ENCODE results near the gene HYOU1.
"Not testable (repeated sequence)": the region's sequence is repeated elsewhere in the genome, so short reads cannot be mapped to it uniquely, and the experiment has no call there.

Gene HYOU1, protein sequence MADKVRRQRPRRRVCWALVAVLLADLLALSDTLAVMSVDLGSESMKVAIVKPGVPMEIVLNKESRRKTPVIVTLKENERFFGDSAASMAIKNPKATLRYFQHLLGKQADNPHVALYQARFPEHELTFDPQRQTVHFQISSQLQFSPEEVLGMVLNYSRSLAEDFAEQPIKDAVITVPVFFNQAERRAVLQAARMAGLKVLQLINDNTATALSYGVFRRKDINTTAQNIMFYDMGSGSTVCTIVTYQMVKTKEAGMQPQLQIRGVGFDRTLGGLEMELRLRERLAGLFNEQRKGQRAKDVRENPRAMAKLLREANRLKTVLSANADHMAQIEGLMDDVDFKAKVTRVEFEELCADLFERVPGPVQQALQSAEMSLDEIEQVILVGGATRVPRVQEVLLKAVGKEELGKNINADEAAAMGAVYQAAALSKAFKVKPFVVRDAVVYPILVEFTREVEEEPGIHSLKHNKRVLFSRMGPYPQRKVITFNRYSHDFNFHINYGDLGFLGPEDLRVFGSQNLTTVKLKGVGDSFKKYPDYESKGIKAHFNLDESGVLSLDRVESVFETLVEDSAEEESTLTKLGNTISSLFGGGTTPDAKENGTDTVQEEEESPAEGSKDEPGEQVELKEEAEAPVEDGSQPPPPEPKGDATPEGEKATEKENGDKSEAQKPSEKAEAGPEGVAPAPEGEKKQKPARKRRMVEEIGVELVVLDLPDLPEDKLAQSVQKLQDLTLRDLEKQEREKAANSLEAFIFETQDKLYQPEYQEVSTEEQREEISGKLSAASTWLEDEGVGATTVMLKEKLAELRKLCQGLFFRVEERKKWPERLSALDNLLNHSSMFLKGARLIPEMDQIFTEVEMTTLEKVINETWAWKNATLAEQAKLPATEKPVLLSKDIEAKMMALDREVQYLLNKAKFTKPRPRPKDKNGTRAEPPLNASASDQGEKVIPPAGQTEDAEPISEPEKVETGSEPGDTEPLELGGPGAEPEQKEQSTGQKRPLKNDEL

GRCh38 chr11:119057000-119057769 lies at the start of gene HYOU1:
Gene HYOU1 (minus strand): TSS chr11:119057205. CDS start chr11:119056160, 1,045 bp downstream.
- peak; percentile 78 to 99 (median 95) for DNase-seq

DNA sequence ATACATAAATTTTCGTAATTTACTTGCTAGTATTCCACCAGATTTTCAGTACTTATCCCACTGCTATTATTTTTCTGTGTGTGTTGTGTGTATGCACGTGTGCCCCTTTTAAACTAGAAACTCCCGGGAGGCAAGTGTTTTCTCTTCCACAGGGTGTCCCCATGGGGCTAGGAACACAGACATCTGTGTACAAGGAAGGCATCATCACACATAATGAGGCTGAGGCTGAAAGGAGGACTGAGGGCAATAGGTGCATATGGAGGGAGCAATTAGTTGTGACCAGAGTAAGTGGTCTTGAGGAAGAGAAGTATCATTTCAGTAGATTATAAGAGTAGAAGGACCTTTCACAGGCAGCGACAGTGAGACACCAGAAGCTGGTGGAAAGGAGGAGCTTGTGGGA lies 46.8 kb upstream of the HYOU1 start:
- peak in 1 of 51 donors; percentile 13 for DNase-seq

DNA sequence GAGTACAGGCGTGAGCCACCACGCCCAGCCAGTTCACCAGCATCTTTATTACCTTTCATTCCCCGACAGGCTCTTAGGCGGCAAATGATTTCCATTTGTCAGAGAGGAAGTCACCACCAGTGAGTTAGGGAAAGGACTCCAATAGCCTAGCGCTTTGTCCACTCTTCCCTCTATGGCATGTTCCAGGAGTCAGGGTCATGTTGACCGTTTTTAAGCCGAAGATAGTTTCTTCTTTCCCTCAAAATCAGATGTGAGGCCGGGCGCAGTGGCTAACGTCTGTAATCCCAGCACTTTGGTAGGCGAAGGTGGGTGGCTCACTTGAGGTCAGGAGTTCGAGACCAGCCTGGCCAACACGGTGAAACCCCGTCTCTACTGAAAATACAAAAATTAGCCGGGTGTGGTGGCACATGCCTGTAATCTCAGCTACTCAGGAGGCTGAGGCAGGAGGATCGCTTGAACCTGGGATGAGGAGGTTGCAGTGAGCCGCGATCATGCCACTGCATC lies 46.2 kb upstream of the HYOU1 start:
- not testable (repeated sequence) for DNase-seq

GRCh38 chr11:119101759-119102423 lies 44.9 kb upstream of the HYOU1 start, which contains the start of gene DPAGT1:
Gene DPAGT1 (minus strand): TSS chr11:119101853. CDS start chr11:119101655, 198 bp downstream.
- DNase-seq = peak; percentile 56 to 98 (median 83)

DNA sequence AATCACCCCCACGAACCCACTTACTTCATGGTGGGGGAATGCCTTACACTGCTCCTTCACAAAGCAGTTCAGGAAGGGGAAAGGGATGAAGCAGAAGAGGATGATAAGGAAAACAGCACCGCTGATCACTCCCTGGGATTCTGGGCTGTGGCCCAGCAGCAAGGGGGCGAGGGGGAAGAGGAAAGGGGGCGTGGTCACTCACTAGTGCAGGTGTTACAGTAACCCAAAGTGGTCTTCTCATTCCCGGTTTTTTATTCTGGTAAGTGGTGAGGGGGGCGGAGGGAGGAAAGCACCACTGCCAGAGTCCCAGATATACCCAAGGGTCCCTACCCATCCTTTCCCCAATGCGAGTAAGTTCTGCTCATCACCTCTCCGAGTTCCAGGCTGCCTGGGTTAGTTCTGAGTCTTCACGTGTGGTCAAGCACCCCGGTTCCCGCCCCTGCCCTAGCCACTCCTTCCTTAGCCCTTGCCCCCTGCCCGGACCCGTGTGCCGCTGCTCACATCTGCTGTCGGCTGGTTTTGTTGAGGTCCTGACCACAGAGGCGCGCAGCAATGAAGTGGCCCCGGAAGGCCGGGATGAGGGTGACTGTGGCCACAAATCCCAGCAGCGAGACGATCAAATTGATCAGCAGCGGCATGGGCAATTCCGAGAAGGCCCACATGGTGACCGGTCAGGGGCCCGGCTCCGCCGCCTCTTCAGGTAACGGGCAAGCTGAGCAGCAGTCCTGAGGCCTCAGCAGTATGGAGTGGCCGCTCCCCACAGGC lies 44.2 kb upstream of the HYOU1 start:
- no peak for DNase-seq

GRCh38 chr11:119100246-119100970 lies 43.4 kb upstream of the HYOU1 start:
- peak in 1 of 51 donors; percentile 28 for DNase-seq

- DNase-seq = no peak
Measured at GRCh38 chr11:119099711-119100110, 42.7 kb upstream of the HYOU1 start.

- peak; percentile 74 to 100 (median 99) for DNase-seq
Measured at GRCh38 chr11:119095066-119095880, 38.3 kb upstream of the HYOU1 start.

GRCh38 chr11:119094816-119095065 lies 37.7 kb upstream of the HYOU1 start:
- peak in 33 of 51 donors; percentile 55 to 87 (median 77) for DNase-seq

GRCh38 chr11:119093942-119094815 lies 37.2 kb upstream of the HYOU1 start:
- peak in 17 of 51 donors; percentile 16 to 71 (median 44) for DNase-seq

DNA sequence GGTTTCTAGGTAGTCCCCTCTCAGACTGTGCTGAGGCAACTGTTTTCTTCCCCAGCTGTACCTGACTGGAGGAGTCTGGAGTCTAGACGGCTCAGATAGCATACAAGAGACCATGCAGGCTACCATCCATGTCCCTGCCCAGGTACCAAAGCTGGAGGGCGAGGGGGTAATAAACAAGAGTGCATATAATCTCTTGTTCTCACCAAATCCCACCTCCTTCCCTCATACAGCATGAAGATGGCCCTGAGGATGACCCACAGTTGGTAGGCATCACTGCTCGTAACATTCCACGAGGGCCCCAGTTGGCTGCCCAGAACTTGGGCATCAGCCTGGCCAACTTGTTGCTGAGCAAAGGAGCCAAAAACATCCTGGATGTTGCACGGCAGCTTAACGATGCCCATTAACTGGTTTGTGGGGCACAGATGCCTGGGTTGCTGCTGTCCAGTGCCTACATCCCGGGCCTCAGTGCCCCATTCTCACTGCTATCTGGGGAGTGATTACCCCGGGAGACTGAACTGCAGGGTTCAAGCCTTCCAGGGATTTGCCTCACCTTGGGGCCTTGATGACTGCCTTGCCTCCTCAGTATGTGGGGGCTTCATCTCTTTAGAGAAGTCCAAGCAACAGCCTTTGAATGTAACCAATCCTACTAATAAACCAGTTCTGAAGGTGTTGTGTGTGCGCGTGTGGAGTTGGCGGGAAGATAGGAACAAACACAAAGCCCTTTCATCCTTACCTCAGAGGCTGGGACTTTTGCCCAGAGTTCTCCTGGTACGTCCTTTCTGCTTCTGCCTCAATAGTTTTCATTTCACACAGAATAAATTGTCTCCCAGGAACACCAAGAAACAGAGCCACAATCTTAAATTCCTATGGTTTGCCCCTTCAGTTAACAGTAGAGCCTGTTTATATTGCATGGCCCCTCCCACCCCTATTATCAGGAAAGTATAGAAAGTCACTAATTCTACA lies 36.2 kb upstream of the HYOU1 start:
- peak in 4 of 51 donors; percentile 5 to 20 (median 14) for DNase-seq

DNA sequence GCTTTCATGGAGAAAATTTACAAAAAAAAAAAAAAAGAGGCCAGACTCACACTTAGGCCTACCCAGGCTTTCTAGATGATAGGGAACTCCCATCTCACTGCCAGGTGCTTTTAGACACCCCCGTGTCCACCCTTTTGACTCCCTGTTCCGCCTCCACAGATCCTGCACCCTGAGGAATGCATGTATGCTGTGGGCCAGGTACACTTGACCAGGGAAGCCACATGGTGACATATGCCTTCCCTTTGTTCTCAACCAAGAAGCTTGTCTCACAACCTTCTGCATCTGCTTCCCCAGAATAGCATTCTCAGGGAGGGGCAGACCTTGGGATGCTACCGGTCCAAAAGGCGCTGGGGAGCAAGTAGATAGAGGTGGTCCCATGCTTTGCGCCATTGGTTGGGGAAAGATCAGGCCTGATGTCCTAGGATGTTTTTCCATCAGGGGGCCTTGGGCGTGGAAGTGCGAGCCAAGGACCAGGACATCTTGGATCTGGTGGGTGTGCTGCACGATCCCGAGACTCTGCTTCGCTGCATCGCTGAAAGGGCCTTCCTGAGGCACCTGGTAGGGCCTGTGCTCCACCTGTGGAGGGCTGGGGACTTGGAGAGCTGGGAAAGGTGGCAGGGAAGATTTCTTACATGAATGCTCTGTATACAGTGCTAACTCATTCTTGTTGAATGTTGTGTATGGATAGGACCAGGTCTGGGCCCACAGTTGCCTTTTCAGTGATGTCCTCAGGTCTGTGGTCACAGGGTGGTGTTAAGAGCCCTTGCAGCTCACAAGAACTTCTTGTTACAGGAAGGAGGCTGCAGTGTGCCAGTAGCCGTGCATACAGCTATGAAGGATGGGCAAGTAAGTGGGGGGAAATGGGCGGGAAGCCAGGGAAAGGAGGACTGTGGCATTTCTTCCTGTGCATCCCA lies 35.2 kb upstream of the HYOU1 start:
- no peak for DNase-seq

DNA sequence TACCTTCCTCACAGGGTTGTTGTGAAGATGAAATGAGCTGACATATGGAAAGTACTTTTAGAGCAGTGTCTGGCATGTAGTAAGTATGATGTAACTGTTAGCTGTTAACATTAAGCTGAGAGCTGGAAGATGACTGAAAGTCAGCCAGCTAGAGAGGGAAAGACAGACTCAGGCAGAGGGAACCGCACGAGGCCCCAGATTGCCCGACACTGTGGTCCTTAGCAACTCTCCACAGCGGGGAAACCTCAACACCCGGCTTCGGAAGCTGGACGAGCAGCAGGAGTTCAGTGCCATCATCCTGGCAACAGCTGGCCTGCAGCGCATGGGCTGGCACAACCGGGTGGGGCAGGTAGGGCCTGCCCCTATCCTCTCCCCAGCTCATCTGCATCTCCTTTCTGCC lies 34.2 kb upstream of the HYOU1 start:
- no peak for DNase-seq

DNA sequence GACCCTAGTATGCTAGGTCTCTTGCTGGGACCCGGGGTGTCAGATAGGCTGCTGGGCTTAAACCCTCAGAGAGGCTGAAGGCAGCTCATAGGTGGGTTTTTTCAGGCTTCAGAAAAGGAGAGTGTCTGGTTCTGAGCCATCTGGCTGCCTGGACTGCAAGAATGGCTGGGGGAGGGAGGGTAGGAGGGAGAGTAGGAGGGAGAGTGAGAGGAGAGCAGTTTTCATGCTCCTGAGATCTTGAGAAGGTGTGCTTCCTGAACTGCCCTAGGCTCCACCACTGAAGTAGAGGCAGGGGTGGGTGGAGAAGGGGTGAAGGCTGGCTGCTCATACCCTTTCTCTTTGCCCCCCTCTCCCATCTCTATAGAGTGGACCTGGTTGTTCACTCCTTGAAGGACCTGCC lies 32.3 kb upstream of the HYOU1 start:
- DNase-seq = no peak

DNA sequence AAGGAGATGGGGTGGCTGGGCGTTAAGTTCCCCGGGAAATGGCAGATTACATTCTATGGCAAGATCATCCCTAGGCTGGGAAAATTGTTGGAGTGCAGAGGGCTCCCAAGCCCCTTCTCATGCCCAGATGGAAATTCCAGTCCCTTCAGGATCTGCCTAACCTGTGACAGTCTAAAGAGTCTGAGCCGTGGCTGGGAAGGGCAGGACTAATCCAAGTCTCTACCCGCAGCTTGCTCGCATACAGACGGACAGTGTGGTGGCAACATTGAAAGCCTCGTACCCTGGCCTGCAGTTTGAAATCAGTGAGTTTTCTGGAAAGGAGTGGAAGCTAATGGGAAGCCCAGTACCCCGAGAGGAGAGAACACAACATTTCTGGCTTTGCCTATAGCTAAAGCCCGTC lies 31.4 kb upstream of the HYOU1 start:
- DNase-seq = no peak
